ENCODE measurements around the gene KRTAP10-5.

KRTAP10-5 gene

GRCh38 chr21:44617071-44617501 lies 36.7 kb upstream of the KRTAP10-5 start:
- TF ChIP-seq POU6F1 (CRISPR knock-in tag; IDR thresholded peaks at IDR 0.05; ENCODE audit: borderline replicate concordance, low read depth) (no peak), SNAI2 (CRISPR knock-in tag; IDR thresholded peaks at IDR 0.05) (no peak), ZNF565 (CRISPR knock-in tag; conservative IDR thresholded peaks at IDR 0.05; ENCODE audit: low read depth) (no peak), RARB (CRISPR knock-in tag; IDR thresholded peaks at IDR 0.05) (no peak), ZNF8 (CRISPR knock-in tag; IDR thresholded peaks at IDR 0.05) (no peak), TOX (CRISPR knock-in tag; IDR thresholded peaks at IDR 0.05; ENCODE audit: borderline replicate concordance) (no peak), CSRNP3 (CRISPR knock-in tag; IDR thresholded peaks at IDR 0.05) (no peak), PPARA (CRISPR knock-in tag; IDR thresholded peaks at IDR 0.05; ENCODE audit: borderline replicate concordance) (no peak), ZNF70 (CRISPR knock-in tag; IDR thresholded peaks at IDR 0.05) (no peak), ZC3H10 (CRISPR knock-in tag; IDR thresholded peaks at IDR 0.05) (no peak), PATZ1 (CRISPR knock-in tag; IDR thresholded peaks at IDR 0.05; ENCODE audit: borderline replicate concordance) (no peak), ZFP30 (CRISPR knock-in tag; IDR thresholded peaks at IDR 0.05) (no peak), BACH2 (CRISPR knock-in tag; IDR thresholded peaks at IDR 0.05; ENCODE audit: borderline replicate concordance) (no peak), GLIS3 (CRISPR knock-in tag; IDR thresholded peaks at IDR 0.05) (no peak), OSR1 (CRISPR knock-in tag; IDR thresholded peaks at IDR 0.05) (no peak), CSDC2 (CRISPR knock-in tag; IDR thresholded peaks at IDR 0.05) (no peak)
- ATAC-seq = no peak

GRCh38 chr21:44616591-44616926 lies 36.2 kb upstream of the KRTAP10-5 start:
- ATAC-seq = no peak
- no peak for TF ChIP-seq ZC3H10 (CRISPR knock-in tag; IDR thresholded peaks at IDR 0.05)
- no peak for TF ChIP-seq ZNF8 (CRISPR knock-in tag; IDR thresholded peaks at IDR 0.05)
- TF ChIP-seq CREB5 (CRISPR knock-in tag; IDR thresholded peaks at IDR 0.05; ENCODE audit: low read depth) = no peak
- TF ChIP-seq ZNF565 (CRISPR knock-in tag; conservative IDR thresholded peaks at IDR 0.05; ENCODE audit: low read depth) = no peak
- no peak for TF ChIP-seq POU6F1 (CRISPR knock-in tag; IDR thresholded peaks at IDR 0.05; ENCODE audit: borderline replicate concordance, low read depth)
- TF ChIP-seq TCF4 (CRISPR knock-in tag; IDR thresholded peaks at IDR 0.05; ENCODE audit: borderline replicate concordance) = no peak
- TF ChIP-seq RARB (CRISPR knock-in tag; IDR thresholded peaks at IDR 0.05) = no peak
- no peak for TF ChIP-seq OSR1 (CRISPR knock-in tag; IDR thresholded peaks at IDR 0.05)
- TF ChIP-seq ZFP30 (CRISPR knock-in tag; IDR thresholded peaks at IDR 0.05) = no peak
- no peak for TF ChIP-seq ESRRG (CRISPR knock-in tag; IDR thresholded peaks at IDR 0.05)
- no peak for TF ChIP-seq SNAI2 (CRISPR knock-in tag; IDR thresholded peaks at IDR 0.05)
- TF ChIP-seq ZFP3 (CRISPR knock-in tag; IDR thresholded peaks at IDR 0.05) = no peak
- TF ChIP-seq CSDC2 (CRISPR knock-in tag; IDR thresholded peaks at IDR 0.05) = no peak
- TF ChIP-seq TOX (CRISPR knock-in tag; IDR thresholded peaks at IDR 0.05; ENCODE audit: borderline replicate concordance) = no peak
- TF ChIP-seq PPARA (CRISPR knock-in tag; IDR thresholded peaks at IDR 0.05; ENCODE audit: borderline replicate concordance) = no peak
- no peak for TF ChIP-seq BACH2 (CRISPR knock-in tag; IDR thresholded peaks at IDR 0.05; ENCODE audit: borderline replicate concordance)

- ATAC-seq = no peak
- TF ChIP-seq ZNF565 (CRISPR knock-in tag; conservative IDR thresholded peaks at IDR 0.05; ENCODE audit: low read depth) (no peak), TCF4 (CRISPR knock-in tag; IDR thresholded peaks at IDR 0.05; ENCODE audit: borderline replicate concordance) (no peak), GLIS3 (CRISPR knock-in tag; IDR thresholded peaks at IDR 0.05) (no peak), PPARA (CRISPR knock-in tag; IDR thresholded peaks at IDR 0.05; ENCODE audit: borderline replicate concordance) (no peak), ZNF70 (CRISPR knock-in tag; IDR thresholded peaks at IDR 0.05) (no peak), TOX (CRISPR knock-in tag; IDR thresholded peaks at IDR 0.05; ENCODE audit: borderline replicate concordance) (no peak), OSR1 (CRISPR knock-in tag; IDR thresholded peaks at IDR 0.05) (no peak), ZC3H10 (CRISPR knock-in tag; IDR thresholded peaks at IDR 0.05) (no peak), ZNF8 (CRISPR knock-in tag; IDR thresholded peaks at IDR 0.05) (no peak), CSDC2 (CRISPR knock-in tag; IDR thresholded peaks at IDR 0.05) (no peak), POU6F1 (CRISPR knock-in tag; IDR thresholded peaks at IDR 0.05; ENCODE audit: borderline replicate concordance, low read depth) (no peak), BACH2 (CRISPR knock-in tag; IDR thresholded peaks at IDR 0.05; ENCODE audit: borderline replicate concordance) (no peak), CSRNP3 (CRISPR knock-in tag; IDR thresholded peaks at IDR 0.05) (no peak), SNAI2 (CRISPR knock-in tag; IDR thresholded peaks at IDR 0.05) (no peak), PATZ1 (CRISPR knock-in tag; IDR thresholded peaks at IDR 0.05; ENCODE audit: borderline replicate concordance) (no peak)
Measured at GRCh38 chr21:44615911-44616590, 35.6 kb upstream of the KRTAP10-5 start.
